ENCODE measurements around the gene STAC3.
A peak's percentile ranks its signal among the peaks of the same experiment; 100 is the strongest.

The STAC3 gene

GRCh38 chr12:57213763-57214397, 37.1 kb downstream of the STAC3 start:
- FAIRE-seq (peak; percentile 37), DNase-seq (ENCODE audit: insufficient read length, low spot score) (no peak)

DNA sequence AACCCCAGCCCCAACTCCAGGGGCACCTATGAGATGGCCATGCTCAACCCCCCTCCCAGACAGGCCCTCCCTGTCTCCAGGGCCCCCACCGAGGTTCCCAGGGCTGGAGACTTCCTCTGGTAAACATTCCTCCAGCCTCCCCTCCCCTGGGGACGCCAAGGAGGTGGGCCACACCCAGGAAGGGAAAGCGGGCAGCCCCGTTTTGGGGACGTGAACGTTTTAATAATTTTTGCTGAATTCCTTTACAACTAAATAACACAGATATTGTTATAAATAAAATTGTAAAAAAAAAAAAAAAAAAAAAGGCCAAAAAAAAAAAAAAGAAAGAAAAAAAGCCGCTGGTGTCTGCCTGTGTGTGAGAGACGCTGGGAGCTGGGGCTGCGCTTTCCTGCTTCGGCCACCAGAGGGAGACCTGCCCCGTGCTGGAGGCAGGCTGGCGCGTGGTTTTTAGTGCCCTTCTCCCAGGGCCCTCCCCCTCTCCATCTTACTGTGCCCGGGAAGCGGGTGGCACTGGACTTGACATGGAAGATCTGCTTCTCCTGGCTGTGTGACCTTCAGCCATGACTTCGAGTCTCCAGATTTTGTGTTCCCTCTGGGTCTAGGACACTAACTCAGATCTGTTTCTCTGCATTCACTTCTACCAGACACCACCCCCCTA, 37.8 kb downstream of the STAC3 start:
- peak; percentile 78 for FAIRE-seq
- peak; percentile 97 for DNase-seq (ENCODE audit: insufficient read length, low spot score)

GRCh38 chr12:57212701-57213057, 38.3 kb downstream of the STAC3 start:
- DNase-seq (ENCODE audit: insufficient read length, low spot score) = no peak
- no peak for FAIRE-seq

DNA sequence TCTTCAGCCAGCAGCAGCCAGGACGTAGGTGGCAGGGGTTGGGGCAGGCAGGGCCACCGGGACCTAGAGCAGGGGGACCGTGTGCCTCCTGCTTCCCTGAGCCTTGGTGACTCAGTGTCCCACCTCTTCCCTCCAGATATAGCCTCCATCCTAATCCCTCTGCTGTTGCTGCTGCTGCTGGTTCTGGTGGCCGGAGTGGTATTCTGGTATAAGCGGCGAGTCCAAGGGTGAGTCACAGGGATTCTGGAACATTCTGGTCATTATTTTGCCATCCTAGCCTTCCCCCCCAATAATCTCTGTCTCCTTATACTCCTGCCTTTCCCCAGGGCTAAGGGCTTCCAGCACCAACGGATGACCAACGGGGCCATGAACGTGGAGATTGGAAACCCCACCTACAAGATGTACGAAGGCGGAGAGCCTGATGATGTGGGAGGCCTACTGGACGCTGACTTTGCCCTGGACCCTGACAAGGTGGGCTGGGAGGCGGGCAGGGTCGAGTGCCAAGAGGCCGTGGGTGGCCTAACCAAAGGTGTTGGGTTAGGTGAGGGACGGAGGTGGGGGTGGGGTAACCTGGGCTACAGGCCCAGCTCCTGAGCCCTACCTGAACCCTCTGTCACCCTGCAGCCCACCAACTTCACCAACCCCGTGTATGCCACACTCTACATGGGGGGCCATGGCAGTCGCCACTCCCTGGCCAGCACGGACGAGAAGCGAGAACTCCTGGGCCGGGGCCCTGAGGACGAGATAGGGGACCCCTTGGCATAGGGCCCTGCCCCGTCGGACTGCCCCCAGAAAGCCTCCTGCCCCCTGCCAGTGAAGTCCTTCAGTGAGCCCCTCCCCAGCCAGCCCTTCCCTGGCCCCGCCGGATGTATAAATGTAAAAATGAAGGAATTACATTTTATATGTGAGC, 38.9 kb downstream of the STAC3 start:
- DNase-seq (ENCODE audit: insufficient read length, low spot score) = no peak
- no peak for FAIRE-seq

GRCh38 chr12:57210926-57211692, 39.9 kb downstream of the STAC3 start:
- no peak for DNase-seq (ENCODE audit: insufficient read length, low spot score)

GRCh38 chr12:57210461-57210860, 40.5 kb downstream of the STAC3 start:
- DNase-seq (ENCODE audit: insufficient read length, low spot score) (no peak), FAIRE-seq (no peak)

More at GRCh38 chr12:57210926-57211692, 39.9 kb downstream of the STAC3 start:
- no peak for FAIRE-seq

- no peak for DNase-seq (ENCODE audit: insufficient read length, low spot score)
- FAIRE-seq = no peak
Observed at GRCh38 chr12:57209916-57210315, 41.1 kb downstream of the STAC3 start.

GRCh38 chr12:57208631-57209282, 42.2 kb downstream of the STAC3 start:
- FAIRE-seq = no peak
- no peak for DNase-seq (ENCODE audit: insufficient read length, low spot score)

GRCh38 chr12:57207731-57208630, 43.0 kb downstream of the STAC3 start:
- DNase-seq (ENCODE audit: insufficient read length, low spot score) (no peak), FAIRE-seq (no peak)

DNA sequence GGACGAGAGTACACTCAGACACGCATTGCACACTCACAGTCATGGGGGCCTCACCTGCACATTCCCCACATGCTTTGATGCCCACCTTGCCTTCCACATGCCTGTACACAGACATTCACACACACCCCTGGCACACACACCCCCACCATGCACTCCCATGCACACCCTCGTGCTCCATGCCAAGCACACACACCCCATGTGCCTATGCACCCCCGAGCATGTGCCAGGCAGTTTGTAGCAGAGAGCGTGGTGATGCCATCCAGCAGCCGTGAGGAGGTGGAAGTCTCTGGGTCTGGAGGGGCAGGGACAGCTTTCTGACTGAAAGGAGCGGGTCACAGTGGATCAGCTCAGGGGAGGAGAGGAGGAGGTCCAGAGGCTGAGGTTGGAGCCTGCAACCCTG, 45.1 kb downstream of the STAC3 start:
- no peak for FAIRE-seq

GRCh38 chr12:57205186-57205585, 45.8 kb downstream of the STAC3 start:
- FAIRE-seq (no peak), DNase-seq (ENCODE audit: insufficient read length, low spot score) (no peak)

More for the DNA sequence above, 45.1 kb downstream of the STAC3 start:
- DNase-seq (ENCODE audit: insufficient read length, low spot score) = no peak

DNA sequence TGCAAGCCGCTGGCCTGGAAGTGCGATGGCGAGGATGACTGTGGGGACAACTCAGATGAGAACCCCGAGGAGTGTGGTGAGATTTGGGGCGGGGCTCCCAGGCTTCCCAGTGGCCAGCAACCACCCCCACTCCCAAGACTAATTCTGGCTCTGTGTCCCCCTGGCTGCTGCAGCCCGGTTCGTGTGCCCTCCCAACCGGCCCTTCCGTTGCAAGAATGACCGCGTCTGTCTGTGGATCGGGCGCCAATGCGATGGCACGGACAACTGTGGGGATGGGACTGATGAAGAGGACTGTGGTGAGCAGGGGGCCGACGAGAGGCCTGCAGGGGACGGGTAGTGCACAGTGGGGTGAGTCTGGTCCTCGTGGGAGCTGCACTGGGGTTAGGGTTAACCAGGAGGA, 46.5 kb downstream of the STAC3 start:
- FAIRE-seq (no peak), DNase-seq (ENCODE audit: insufficient read length, low spot score) (no peak)

- no peak for FAIRE-seq
- no peak for DNase-seq (ENCODE audit: insufficient read length, low spot score)
Observed at GRCh38 chr12:57203791-57204190, 47.2 kb downstream of the STAC3 start.

DNA sequence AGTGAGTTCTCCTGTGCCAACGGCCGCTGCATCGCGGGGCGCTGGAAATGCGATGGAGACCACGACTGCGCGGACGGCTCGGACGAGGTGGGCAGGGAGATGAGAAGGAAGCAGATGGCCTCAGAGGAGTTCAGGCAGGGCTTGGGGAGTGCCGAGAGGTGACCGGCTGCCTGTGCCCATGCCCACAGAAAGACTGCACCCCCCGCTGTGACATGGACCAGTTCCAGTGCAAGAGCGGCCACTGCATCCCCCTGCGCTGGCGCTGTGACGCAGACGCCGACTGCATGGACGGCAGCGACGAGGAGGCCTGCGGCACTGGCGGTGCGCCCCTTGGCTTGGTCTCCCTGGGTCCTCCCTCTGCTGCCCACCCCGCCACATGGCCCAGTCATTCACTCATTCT, 47.8 kb downstream of the STAC3 start:
- FAIRE-seq (no peak), DNase-seq (ENCODE audit: insufficient read length, low spot score) (no peak)

- FAIRE-seq (no peak), DNase-seq (ENCODE audit: insufficient read length, low spot score) (no peak)
Observed at GRCh38 chr12:57202321-57202720, 48.7 kb downstream of the STAC3 start.

DNA sequence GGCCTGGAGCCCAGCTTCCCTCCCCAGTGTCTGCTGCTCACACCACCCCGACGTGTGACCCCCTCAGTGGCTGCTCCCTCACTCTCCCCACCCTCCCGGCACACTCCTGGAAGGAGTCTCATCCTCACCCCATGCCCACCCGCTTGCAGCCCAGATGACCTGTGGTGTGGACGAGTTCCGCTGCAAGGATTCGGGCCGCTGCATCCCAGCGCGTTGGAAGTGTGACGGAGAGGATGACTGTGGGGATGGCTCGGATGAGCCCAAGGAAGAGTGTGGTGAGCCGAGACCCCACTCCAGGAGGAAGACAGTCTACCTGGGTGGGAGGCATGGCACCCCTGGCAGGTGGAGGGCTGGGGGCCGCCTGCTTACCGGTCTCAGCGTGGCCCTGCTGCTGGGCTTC, 49.4 kb downstream of the STAC3 start:
- no peak for FAIRE-seq

DNA sequence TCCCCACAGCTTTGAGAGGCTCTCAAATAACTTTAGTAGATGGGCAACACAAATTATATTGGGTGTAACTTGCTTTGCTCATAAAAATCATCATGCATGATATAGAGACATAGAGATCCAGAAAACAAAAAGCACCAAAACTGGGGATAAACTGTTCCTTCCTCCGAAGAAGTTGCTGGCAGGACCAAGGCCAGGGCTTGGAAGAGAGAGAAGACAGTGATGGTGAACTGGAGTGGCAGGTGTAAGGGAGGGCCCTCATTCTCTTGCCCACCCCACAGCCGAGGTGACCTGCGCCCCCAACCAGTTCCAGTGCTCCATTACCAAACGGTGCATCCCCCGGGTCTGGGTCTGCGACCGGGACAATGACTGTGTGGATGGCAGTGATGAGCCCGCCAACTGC, 49.8 kb downstream of the STAC3 start:
- FAIRE-seq (no peak), DNase-seq (ENCODE audit: insufficient read length, low spot score) (no peak)

More for the DNA sequence above, 49.4 kb downstream of the STAC3 start:
- no peak for DNase-seq (ENCODE audit: insufficient read length, low spot score)

DNA sequence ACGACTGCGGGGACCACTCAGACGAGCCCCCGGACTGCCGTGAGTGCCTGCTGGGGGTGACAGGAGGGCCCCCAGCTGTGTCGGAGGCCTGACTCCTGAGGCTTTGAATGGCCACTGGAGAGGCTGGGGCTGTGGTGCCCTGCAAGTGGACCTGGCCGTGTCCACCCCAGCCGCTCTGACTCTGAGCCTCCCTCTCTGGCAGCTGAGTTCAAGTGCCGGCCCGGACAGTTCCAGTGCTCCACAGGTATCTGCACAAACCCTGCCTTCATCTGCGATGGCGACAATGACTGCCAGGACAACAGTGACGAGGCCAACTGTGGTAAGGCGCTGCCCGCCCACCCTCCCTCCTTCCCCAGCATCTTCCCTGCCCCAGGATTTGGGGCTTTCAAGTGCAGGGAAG, 50.5 kb downstream of the STAC3 start:
- FAIRE-seq = no peak
- DNase-seq (ENCODE audit: insufficient read length, low spot score) = no peak

GRCh38 chr12:57199191-57199590, 51.8 kb downstream of the STAC3 start:
- no peak for DNase-seq (ENCODE audit: insufficient read length, low spot score)
- no peak for FAIRE-seq
